NOMO-1 treated with dmso at 0.1 percent for 144 hours (cell line): Measurements from ENCODE around the gene RMP24.

Experiments used
- DNase-seq: peaks from one replicate; lab custom pipeline; 2025; ENCODE audit not compliant: unreplicated experiment; lab: John Stamatoyannopoulos, UW

RMP24 gene

GRCh38 chr18:35972197-35973000 lies at the start of gene RMP24:
Gene RMP24, plus strand, starts transcription at chr18:35972679.
- peak; percentile 84 for DNase-seq

DNA sequence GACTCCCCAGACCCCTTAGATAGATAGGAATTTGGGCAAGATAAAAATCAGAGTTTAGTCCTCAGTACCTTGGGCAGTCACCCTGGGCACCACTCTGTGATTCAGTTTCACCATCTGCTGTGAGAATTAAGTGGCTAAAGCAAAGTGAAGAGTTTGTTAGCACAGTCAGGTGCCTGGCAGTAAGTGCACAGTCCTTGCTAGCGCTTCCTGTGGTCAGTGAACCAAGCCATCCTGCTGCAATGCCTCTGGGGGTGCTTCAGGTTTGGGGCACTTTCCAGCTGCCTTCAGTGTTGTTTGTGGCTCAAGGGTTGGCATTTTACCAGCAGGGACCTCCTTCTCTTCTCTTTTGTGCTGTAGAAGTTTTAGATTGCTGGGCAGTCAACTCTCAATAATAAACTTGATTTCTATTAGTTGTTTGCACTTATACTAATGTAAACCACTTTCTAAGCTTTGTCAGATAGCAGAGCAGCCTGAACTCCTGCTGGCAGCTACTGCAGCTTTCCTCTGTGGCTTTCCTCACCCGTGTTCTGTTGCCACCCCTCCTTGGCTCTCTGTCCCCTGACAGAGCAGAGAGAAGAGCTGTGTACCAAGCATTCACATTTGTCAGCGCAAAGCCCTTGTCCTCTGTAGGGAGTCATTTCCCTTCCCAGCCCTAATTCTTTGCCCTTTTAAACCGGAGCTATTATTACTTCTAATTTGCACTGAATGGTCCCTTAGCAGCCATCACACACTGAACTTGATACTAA lies 48.4 kb upstream of the RMP24 start:
- no peak for DNase-seq

GRCh38 chr18:35926884-35927283 lies 45.6 kb upstream of the RMP24 start:
- no peak for DNase-seq

GRCh38 chr18:35927430-35927829 lies 45.0 kb upstream of the RMP24 start:
- no peak for DNase-seq

DNA sequence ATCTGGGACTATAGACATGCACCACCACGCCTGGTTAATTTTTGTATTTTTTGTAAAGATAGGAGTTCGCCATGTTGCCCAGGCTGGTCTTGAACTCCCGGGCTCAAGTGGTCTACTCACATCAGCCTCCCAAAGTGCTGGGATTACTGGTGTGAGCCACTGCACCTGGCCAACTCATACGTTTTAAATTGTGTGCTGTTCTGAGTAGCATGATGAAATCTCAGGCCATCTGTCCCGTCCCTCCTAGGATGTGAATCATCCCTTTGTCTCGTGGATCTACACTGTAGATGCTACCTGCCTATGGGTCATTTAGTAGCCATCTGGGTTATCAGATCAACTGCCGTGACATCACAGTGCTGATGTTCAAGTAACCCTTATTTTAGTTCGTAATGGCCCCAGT lies 38.5 kb upstream of the RMP24 start:
- DNase-seq, result no peak

GRCh38 chr18:35934891-35935290 lies 37.6 kb upstream of the RMP24 start:
- no peak for DNase-seq

DNA sequence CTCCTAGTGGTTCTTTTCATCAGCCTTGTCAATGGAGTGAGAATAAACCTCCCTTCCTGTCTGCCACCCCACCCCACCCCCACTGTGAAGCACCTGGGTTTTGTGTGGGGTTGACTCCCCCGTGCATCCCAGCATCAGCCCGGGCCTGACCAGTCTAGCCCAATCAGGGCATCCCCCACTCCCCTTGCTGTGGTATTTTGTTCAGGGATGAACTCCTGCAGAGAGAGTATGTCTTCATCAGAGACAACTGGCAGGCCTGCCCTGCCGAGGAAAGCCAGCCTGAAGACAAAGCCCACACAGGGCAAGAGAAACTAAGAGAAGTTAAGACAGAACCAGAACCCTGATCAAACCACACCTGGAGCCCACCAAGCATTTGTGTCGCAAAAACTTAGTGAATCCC lies 36.7 kb upstream of the RMP24 start:
- no peak for DNase-seq

DNA sequence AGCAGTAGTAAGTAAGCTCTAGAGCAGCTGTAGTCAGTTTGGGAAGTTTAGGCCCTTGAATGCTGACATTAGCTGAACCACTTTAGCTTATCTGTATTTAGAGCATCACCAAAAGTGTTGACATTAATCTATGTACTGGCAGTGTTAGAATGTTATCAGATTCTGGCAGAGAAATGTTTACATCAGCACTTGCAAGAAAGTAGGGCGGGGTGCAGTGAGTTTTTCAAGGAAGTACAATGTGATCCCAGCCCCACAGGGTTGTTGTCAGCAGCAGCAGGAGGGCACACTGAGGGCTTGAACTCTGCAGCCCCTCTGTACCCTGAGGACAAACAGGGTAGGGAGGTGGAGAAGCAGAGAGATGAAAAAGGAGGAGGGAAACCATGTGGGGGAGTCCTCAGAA lies 35.5 kb upstream of the RMP24 start:
- no peak for DNase-seq

- DNase-seq, result no peak
These were observed 34.3 kb upstream of the RMP24 start for GRCh38 chr18:35938158-35938557.

- no peak for DNase-seq
These were observed 33.9 kb upstream of the RMP24 start for GRCh38 chr18:35938562-35938961.

GRCh38 chr18:35939138-35939537 lies 33.3 kb upstream of the RMP24 start:
- peak; percentile 40 for DNase-seq

DNA sequence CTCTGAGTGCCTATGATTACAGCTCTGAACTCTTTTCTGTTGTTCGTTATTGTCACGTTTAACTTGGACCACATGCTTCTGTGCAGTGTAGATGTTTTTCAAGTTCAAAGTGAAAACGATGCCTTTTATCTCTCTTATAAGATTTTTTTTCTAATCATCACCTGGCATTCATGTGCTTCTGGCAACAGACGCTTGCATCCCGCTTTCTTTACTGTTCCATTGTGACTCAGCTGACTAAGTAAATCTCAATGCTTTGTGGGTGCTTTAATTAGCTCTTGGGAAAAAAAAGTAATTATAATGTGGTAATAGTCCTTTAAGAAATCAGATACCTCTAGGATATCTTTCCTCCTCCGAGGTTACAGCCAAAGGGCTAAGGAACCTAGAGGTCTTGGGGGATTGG lies 31.2 kb upstream of the RMP24 start:
- no peak for DNase-seq

DNA sequence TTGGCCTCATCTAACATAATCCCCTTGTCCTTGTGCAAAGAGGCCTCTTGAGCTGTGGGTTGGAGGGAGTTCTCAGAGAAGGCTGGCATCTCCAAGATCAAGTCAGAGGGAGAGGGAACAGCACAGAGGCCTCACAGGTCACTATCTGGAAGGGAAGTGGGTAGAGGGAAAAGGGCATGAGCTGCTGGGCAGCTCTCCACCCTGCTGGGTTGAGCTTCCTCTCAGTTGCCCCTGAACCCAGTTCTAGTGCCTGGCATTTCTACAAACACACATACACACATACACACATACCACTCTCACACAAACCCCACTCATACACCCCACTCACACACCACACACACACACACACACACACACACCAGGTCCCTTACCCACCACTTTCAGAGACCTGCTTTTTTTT lies 30.3 kb upstream of the RMP24 start:
- DNase-seq, result no peak

- DNase-seq, result no peak
These were observed 29.8 kb upstream of the RMP24 start for GRCh38 chr18:35942661-35943060.

DNA sequence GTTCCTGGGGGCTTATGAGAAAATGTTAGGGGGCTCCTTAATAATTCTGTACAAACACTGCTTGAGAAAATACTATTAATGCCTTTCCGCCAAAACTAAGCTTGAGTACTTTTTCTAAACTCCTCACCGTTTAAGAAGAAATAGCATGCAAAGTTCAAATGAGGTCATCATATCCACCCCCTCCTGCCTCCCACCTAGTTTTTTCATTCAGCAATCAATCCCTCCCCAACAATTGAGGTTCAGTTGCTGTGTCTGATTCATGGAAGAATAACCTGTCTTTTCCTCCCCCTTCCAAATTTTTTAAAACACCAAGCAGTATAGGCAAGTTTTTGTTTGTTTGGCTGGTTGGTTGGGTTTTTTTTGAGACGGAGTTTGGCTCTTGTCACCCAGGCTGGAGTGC lies 24.4 kb upstream of the RMP24 start:
- DNase-seq, result no peak

DNA sequence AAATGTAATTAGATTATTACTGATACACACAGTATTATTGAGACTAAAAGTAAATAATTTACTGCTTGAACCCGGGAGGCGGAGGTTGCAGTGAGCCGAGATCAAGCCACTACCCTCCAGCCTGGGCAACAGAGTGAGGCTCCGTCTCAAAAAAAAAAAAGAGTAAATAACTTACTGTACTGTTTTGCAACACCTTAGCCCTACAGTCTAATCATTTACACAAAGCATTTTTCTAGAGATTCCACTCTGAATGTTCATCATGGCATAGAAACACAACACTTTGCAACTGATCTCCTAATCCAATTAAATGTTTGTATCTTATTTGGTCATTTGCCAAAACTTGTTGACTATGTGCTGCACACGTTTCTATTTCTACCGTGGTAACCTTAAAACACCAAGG lies 23.4 kb upstream of the RMP24 start:
- no peak for DNase-seq

GRCh38 chr18:35949903-35950627 lies 22.4 kb upstream of the RMP24 start:
- DNase-seq, result peak; percentile 38

GRCh38 chr18:35950628-35950982 lies 21.9 kb upstream of the RMP24 start:
- DNase-seq, result no peak

DNA sequence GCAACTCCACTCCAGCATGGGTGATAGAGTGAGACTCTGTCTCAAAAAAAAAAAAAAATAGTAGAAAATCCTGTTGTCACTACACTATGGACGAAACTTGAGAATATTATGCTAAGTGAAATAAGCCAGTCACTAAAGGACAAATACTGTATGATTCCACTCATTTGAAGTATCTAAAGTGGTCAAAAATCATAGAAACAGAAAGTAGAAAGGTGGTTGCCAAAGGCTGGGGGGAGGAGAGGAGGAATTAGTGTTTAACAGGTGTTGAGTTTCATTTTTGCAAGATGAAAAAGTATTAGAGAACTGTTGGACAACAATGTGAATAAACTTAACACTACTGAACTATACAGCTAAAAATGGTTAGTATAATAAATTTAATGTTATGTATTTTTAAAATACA lies 18.8 kb upstream of the RMP24 start:
- DNase-seq, result no peak

- DNase-seq, result no peak
These were observed 16.3 kb upstream of the RMP24 start for GRCh38 chr18:35956226-35956625.

- no peak for DNase-seq
These were observed 10.2 kb upstream of the RMP24 start for GRCh38 chr18:35962320-35962719.

DNA sequence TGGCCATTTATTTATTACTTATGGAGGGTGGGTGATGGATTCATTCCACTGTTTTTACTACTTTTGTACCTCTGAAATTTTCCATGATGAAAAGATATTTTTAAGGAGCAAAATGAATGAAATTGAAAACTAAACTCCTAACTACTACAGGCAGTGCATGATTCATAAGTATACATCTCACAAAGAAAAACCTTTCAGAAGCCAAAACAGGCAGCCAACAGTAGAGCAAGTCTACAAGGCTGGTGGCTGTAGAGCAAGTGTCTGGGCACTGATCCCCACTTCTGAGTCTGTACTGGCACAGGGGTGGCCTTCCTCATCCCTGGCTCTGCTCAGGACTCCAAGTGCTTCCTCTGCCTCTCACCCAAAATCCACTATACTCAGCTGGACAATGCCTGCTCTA lies 8.2 kb upstream of the RMP24 start:
- no peak for DNase-seq
